K562 (cell line): Measurements from ENCODE around the gene ZNF582. TPM values are rescaled to one million over a fixed set of nuclear protein-coding genes. Genes with fewer than 3 reads are reported as not detected.

Experiments
- ATF6 ChIP-seq: sonication (generic); formaldehyde crosslinking; IDR thresholded peaks from 2 replicates; pipeline ENCODE4 v1.4.0; 2020; ENCODE audit warnings: mild to moderate bottlenecking, missing genetic modification reagents
- BDP1 ChIP-seq: IDR thresholded peaks from 3 replicates; pipeline ENCODE4 v1.6.1; 2011; ENCODE audit not compliant: insufficient read length, insufficient read depth
- CAMTA2 ChIP-seq: fragments of 250-450 bp; sonication (Bioruptor Pico); conservative IDR thresholded peaks from 2 replicates; pipeline ENCODE4 v1.5.1; 2022
- ETV6 ChIP-seq, 3 experiments: fragments of 150-350 bp in 1 of 3; sonication (generic) in 1 of 3; formaldehyde crosslinking in 1 of 3; IDR thresholded peaks; 2 replicates each; pipeline versions ENCODE4 v1.6.1 to v1.8.0; 2014 to 2022; ENCODE audit warnings: borderline replicate concordance in 2 of 3, low read depth in 2 of 3, antibody characterized with exemption in 1 of 3, low read length in 1 of 3, mild to moderate bottlenecking in 1 of 3, missing genetic modification reagents in 1 of 3
- GATAD2A ChIP-seq: fragments of 450-650 bp; IDR thresholded peaks from 2 replicates; pipeline ENCODE4 v1.6.1; 2017
- KAT7 ChIP-seq: sonication (generic); formaldehyde crosslinking; IDR thresholded peaks from 2 replicates; pipeline ENCODE4 v1.8.0; 2022; ENCODE audit warnings: missing genetic modification reagents, mild to moderate bottlenecking, borderline replicate concordance
- MBD2 ChIP-seq: sonication (generic); IDR thresholded peaks from 2 replicates; pipeline ENCODE4 v1.6.1; 2016; ENCODE audit warnings: low read depth, borderline replicate concordance
- NFE2 ChIP-seq: IDR thresholded peaks from 2 replicates; pipeline ENCODE4 v1.6.1; 2014; ENCODE audit warnings: antibody characterized with exemption, low read depth
- RBM14 ChIP-seq: fragments of 200-400 bp; formaldehyde crosslinking; IDR thresholded peaks from 2 replicates; pipeline ENCODE4 v1.6.1; 2018; ENCODE audit warnings: low read depth, mild to moderate bottlenecking, low read length, moderate library complexity, borderline replicate concordance; ENCODE audit not compliant: insufficient read depth
- RBM39 ChIP-seq: fragments of 200-400 bp; formaldehyde crosslinking; optimal IDR thresholded peaks from 2 replicates; pipeline ENCODE3; 2018; ENCODE audit warnings: low read depth, low read length
- RERE ChIP-seq: sonication (generic); formaldehyde crosslinking; IDR thresholded peaks from 2 replicates; pipeline ENCODE4 v1.8.0; 2023; ENCODE audit warnings: missing genetic modification reagents, mild to moderate bottlenecking, borderline replicate concordance
- TFAM ChIP-seq: fragments of 250-450 bp; sonication (Bioruptor Pico); conservative IDR thresholded peaks from 2 replicates; pipeline ENCODE4 v1.5.0; 2021; ENCODE audit warnings: mild to moderate bottlenecking, moderate library complexity
- ZBTB33 ChIP-seq: sonication (generic); formaldehyde crosslinking; IDR thresholded peaks from 2 replicates; pipeline ENCODE4 v1.8.1; 2023; ENCODE audit warnings: mild to moderate bottlenecking, missing genetic modification reagents
- ZNF133 ChIP-seq: fragments of 250-450 bp; sonication (Bioruptor Pico); IDR thresholded peaks from 2 replicates; pipeline ENCODE4 v1.4.0; 2020; ENCODE audit warnings: mild to moderate bottlenecking
- ZNF655 ChIP-seq: fragments of 250-450 bp; sonication (Bioruptor Pico); IDR thresholded peaks from 2 replicates; pipeline ENCODE4 v1.5.0; 2021
- ZNF785 ChIP-seq: fragments of 250-450 bp; sonication (Bioruptor Pico); IDR thresholded peaks from 2 replicates; pipeline ENCODE4 v1.4.0; 2020; ENCODE audit warnings: mild to moderate bottlenecking
- polyA plus RNA-seq, 8 experiments: library from polyadenylated mRNA; depleted of rRNA in 4 of 8; stranded (reverse) in 5 of 8; unstranded in 3 of 8; fragments of >200 nt; fragmentation: Nextera tagmentation in 2 of 8; fragmentation: Illumina TruSeq in 1 of 8; extraction: Ambion mirVana in 2 of 8; extraction: Trizol in 1 of 8; gene quantifications; 2 replicates each; pipeline versions ENCODE4 v1.2.1 to v1.2.3, GENCODE V29; 2011 to 2014; ENCODE audit warnings: inconsistent platforms in 1 of 8, missing spikeins in 1 of 8
- total RNA-seq, 7 experiments: library from RNA; depleted of rRNA in 6 of 7; stranded (reverse); fragments of >200 nt in 6 of 7; fragmentation: Illumina TruSeq in 2 of 7; extraction: Trizol in 2 of 7; gene quantifications; 2 replicates each; pipeline versions ENCODE4 v1.2.1 to v1.2.3, GENCODE V29; 2011 to 2021; ENCODE audit warnings: low replicate concordance in 1 of 7

ZNF582 gene
- total and polyA plus RNA-seq, 9 of the 15 experiments (the other 6 are each of a cell fraction or from before 2014, with no cell fraction given), result 0.72 to 3.3 (median 1.6) TPM

DNA sequence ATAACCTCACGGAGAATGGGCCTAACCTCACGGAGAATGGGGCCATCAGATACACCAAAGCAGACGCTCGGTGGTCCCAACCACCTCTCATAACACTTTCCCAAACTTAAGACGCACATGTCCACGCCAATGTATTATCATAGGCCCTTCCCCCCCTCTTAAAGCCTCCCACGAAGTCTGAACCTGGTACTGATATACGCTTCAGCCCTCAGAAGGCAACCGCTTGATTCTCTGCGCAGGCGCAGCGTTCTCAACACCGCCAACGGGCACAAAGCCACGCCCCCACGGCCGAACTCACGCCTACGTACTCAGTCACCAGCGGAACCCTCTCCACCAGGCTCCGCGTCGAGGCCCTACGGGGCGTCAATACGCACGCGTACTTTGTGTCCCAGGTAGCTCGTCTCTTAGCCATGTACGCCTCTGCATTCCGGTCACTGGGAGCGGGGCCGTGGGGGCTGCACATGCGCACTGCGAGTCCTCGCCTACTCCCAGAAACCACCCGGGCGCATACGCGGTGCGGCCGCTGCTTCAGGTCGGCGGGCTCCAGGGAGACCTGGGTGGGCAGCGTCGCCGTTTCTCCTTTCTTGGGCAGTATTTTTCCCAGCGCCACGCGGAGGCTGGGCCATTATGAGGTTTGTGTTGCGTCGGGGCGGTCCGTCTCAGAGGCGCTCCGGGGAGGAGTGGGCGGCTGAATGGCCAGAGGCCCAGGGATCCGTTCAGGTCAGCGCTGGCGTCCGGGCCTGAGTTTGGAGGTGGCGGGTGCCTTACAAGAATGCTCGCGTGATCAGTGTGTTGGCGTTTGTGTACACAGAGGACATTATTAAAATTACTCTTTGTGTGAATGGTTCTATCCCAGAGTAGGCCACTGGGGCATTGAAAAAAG, 25.3 kb downstream of the ZNF582 start (continued):
- TF ChIP-seq ETV6 (IDR thresholded peaks at IDR 0.05; ENCODE audit: borderline replicate concordance in 1 of 2, low read depth in 2 of 2, low read length in 1 of 2) (no peak), ETV6 (CRISPR knock-in tag; IDR thresholded peaks at IDR 0.05; ENCODE audit: borderline replicate concordance) (no peak), ZNF655 (CRISPR knock-in tag) (no peak), ATF6 (CRISPR knock-in tag) (peak; percentile 73; the same call in 1 of the 2 replicates), ZNF133 (no peak), NFE2 (no peak), GATAD2A (no peak), MBD2 (no peak), KAT7 (CRISPR knock-in tag) (no peak), RBM39 (no peak), TFAM (CRISPR knock-in tag) (no peak), RBM14 (no peak), CAMTA2 (CRISPR knock-in tag) (no peak), BDP1 (no peak), ZNF785 (CRISPR knock-in tag) (no peak), ZBTB33 (peak; percentile 62), RERE (CRISPR knock-in tag) (no peak)
